ENCODE measurements around the gene VAV3. TPM values are rescaled to one million over a fixed set of nuclear protein-coding genes. Genes with fewer than 3 reads are reported as not detected.

Gene VAV3
- polyA plus RNA-seq, 3 donors: 5.4 to 9.2 (median 9.0) TPM

DNA sequence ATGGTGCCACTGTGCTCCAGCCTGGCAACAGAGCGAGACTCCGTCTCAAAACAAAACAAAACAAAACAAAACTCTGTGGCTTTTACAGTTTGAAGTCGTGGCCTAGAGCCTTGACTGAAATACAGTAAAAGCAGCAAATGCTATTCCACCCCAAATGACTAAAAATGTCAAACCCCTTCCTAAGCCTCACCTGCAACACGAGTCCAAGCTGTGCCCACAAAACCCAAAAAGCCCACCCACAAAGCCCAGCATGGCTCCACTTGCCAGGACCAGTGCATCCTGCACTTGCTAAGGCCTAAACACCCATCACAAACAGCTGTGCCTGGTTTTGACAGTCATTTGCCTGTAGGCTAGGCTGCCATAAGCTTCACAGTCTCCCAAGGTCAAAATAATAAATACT lies 21.3 kb downstream of the VAV3 start:
- peak overlapping the region; percentile 18 to 92 for H3K27ac ChIP-seq (ENCODE audit: low read depth in 1 of 2, low read length in 2 of 2)
- H3K9me3 ChIP-seq (replicated peaks in 1 of 2; ENCODE audit: control insufficient read depth in 1 of 2, insufficient read depth in 1 of 2, low read length in 2 of 2): no peaks in the 10 kb centered on the region
- H3K4me1 ChIP-seq (ENCODE audit: control insufficient read depth in 1 of 2, insufficient read depth in 2 of 2, low read length in 2 of 2): peaks cover 53 to 54% of the 10 kb centered on the region in 2 donors
- H3K4me1 Mint-ChIP-seq: peaks cover 65% of the 10 kb centered on the region
- no peaks in the 10 kb centered on the region for H4K20me1 ChIP-seq (ENCODE audit: insufficient read depth, low read length)
- peaks cover 0 to 2% (median 0%) of the 10 kb centered on the region in 7 donors for H3K9me3 Mint-ChIP-seq
- H3K36me3 Mint-ChIP-seq: peaks cover 7 to 11% of the 10 kb centered on the region in 2 donors
- no peak overlapping the region for H3K4me2 ChIP-seq (replicated peaks; ENCODE audit: extremely low read depth, low read length, poor library complexity, severe bottlenecking)
- DNase-seq: no peak
- no peak overlapping the region for H3K4me3 Mint-ChIP-seq
- H3K79me2 ChIP-seq (ENCODE audit: insufficient read depth, low read length): peaks cover 82% of the 10 kb centered on the region
- no peaks in the 10 kb centered on the region for H3K27me3 ChIP-seq (ENCODE audit: control insufficient read depth in 2 of 2, insufficient read depth in 2 of 2, low read length in 2 of 2)
- peak overlapping the region; percentile 20 to 94 (median 76) for H3K27ac Mint-ChIP-seq
- WGBS (ENCODE audit: insufficient coverage): 73% methylated on average over 4 of the region's 4 CpGs
- intact Hi-C loops (cut with micrococcal nuclease): no loop called here
- no peak overlapping the region for H3K4me3 ChIP-seq (replicated peaks in 1 of 3; ENCODE audit: low read depth in 2 of 3, low read length in 3 of 3)
- no peaks in the 10 kb centered on the region for H3K36me3 ChIP-seq (replicated peaks in 1 of 2; ENCODE audit: control insufficient read depth in 1 of 2, insufficient read depth in 2 of 2, low read length in 2 of 2)
- H3K9ac ChIP-seq (ENCODE audit: insufficient read depth, low read length, poor library complexity, severe bottlenecking): no peak overlapping the region
- no peak overlapping the region for H2AFZ ChIP-seq (ENCODE audit: insufficient read depth, low read depth, low read length, poor library complexity, severe bottlenecking)
- TF ChIP-seq, protein P1, sequence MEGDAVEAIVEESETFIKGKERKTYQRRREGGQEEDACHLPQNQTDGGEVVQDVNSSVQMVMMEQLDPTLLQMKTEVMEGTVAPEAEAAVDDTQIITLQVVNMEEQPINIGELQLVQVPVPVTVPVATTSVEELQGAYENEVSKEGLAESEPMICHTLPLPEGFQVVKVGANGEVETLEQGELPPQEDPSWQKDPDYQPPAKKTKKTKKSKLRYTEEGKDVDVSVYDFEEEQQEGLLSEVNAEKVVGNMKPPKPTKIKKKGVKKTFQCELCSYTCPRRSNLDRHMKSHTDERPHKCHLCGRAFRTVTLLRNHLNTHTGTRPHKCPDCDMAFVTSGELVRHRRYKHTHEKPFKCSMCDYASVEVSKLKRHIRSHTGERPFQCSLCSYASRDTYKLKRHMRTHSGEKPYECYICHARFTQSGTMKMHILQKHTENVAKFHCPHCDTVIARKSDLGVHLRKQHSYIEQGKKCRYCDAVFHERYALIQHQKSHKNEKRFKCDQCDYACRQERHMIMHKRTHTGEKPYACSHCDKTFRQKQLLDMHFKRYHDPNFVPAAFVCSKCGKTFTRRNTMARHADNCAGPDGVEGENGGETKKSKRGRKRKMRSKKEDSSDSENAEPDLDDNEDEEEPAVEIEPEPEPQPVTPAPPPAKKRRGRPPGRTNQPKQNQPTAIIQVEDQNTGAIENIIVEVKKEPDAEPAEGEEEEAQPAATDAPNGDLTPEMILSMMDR (IDR thresholded peaks at IDR 0.05): no peak
- H3K27me3 Mint-ChIP-seq (ENCODE audit: low read depth in 3 of 3): no peaks in the 10 kb centered on the region

DNA sequence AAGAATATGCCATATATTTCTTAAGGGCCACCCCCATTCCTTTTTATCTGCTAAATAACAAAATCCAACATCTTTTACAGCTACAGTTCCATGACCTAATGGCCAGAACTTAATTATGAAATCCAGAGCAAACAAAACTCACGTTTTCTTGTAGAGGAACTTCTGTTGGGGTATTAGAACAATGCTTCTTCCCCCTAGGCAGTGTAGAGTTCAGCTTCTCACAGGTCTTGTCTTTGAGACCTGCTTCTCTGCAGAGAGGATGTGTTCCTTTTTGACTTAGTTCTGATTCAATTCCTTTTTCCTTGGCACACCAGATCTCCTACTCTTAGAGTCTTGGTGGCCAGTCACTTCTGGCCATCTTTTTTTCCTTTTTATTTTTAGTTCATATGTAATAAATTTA lies 22.2 kb downstream of the VAV3 start:
- peak overlapping the region in 1 of 2 donors; percentile 92 for H3K27ac ChIP-seq (ENCODE audit: low read depth in 1 of 2, low read length in 2 of 2)
- no peak overlapping the region for H2AFZ ChIP-seq (ENCODE audit: insufficient read depth, low read depth, low read length, poor library complexity, severe bottlenecking)
- DNase-seq: peak in 2 of 3 donors; percentile 39 to 51
- no peaks in the 10 kb centered on the region for H3K9me3 ChIP-seq (replicated peaks in 1 of 2; ENCODE audit: control insufficient read depth in 1 of 2, insufficient read depth in 1 of 2, low read length in 2 of 2)
- TF ChIP-seq, protein P1 (IDR thresholded peaks at IDR 0.05): no peak
- H3K4me3 ChIP-seq (replicated peaks in 1 of 3; ENCODE audit: low read depth in 2 of 3, low read length in 3 of 3): no peak overlapping the region
- H3K4me2 ChIP-seq (replicated peaks; ENCODE audit: extremely low read depth, low read length, poor library complexity, severe bottlenecking): peak overlapping the region; percentile 60
- no CpG with 5 or more reads among the region's 1 CpG for WGBS (ENCODE audit: insufficient coverage)
- Mint-ChIP-seq H3K27me3 (ENCODE audit: low read depth in 3 of 3) (no peaks in the 10 kb centered on the region), H3K4me3 (peak overlapping the region in 1 of 2 donors; percentile 24), H3K27ac (peak overlapping the region; percentile 94 to 99 (median 98)), H3K4me1 (peaks cover 65% of the 10 kb centered on the region), H3K36me3 (peaks cover 7 to 13% of the 10 kb centered on the region in 2 donors), H3K9me3 (peaks cover 0 to 2% (median 0%) of the 10 kb centered on the region in 7 donors)
- peaks cover 82% of the 10 kb centered on the region for H3K79me2 ChIP-seq (ENCODE audit: insufficient read depth, low read length)
- peaks cover 58% of the 10 kb centered on the region in 2 donors for H3K4me1 ChIP-seq (ENCODE audit: control insufficient read depth in 1 of 2, insufficient read depth in 2 of 2, low read length in 2 of 2)
- intact Hi-C loops (cut with micrococcal nuclease): no loop called here
- no peak overlapping the region for H3K9ac ChIP-seq (ENCODE audit: insufficient read depth, low read length, poor library complexity, severe bottlenecking)
- H3K27me3 ChIP-seq (ENCODE audit: control insufficient read depth in 2 of 2, insufficient read depth in 2 of 2, low read length in 2 of 2): no peaks in the 10 kb centered on the region
- H3K36me3 ChIP-seq (replicated peaks in 1 of 2; ENCODE audit: control insufficient read depth in 1 of 2, insufficient read depth in 2 of 2, low read length in 2 of 2): no peaks in the 10 kb centered on the region
- no peaks in the 10 kb centered on the region for H4K20me1 ChIP-seq (ENCODE audit: insufficient read depth, low read length)

Data from CD14-positive monocyte (primary cell).